ENCODE data around the gene SLX1A.
"Not testable (repeated sequence)": the region's sequence is repeated elsewhere in the genome, so short reads cannot be mapped to it uniquely, and the experiment has no call there.

Gene SLX1A

DNA sequence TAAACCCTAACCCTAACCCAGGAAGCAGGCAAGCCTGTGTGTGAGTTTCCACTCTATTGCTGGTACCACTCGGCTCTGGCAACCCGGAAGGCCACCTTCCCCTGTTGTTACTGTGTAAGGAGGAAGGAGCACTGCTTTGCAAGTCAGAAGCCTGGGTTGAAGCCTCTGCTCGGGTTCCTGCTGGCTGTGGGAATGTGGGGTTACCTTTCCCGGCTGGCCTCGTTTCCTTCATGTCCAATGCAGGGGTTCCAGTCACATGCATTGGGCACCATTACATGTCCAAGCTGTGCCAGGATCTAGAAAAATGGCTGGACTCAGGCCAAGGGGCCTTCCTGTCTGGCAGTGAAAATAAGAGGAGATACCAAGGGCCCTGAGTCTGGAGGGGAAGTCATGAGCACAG lies 23.4 kb downstream of the SLX1A start:
- DNase-seq (ENCODE audit: extremely low read depth in 1 of 2, low read depth in 1 of 2): not testable (repeated sequence)
